Activated naive CD4-positive, alpha-beta T cell treated with anti-CD3 and anti-CD28 coated beads for 36 hours (primary cell): ENCODE data around the gene RNF112. TPM values are rescaled to one million over a fixed set of nuclear protein-coding genes. Genes with fewer than 3 reads are reported as not detected.

ENCODE experiments used
- CTCF ChIA-PET: fragments of 350-600 bp; sonication (Branson Sonifier 250); formaldehyde crosslinking; loops from one replicate; lab custom pipeline; 2021; ENCODE audit warnings: antibody characterized with exemption; lab: Charles Lee
- DNase-seq: peaks from one replicate; pipeline ENCODE4 v3.0.0-alpha.2; 2020
- H3K27ac Mint-ChIP-seq: one replicate; pipeline ENCODE4 v1.8.0; 2021; ENCODE audit warnings: mild to moderate bottlenecking, mixed read lengths
- H3K27me3 Mint-ChIP-seq: one replicate; pipeline ENCODE4 v1.8.0; 2021; ENCODE audit warnings: low read depth, mixed read lengths
- H3K36me3 Mint-ChIP-seq: one replicate; pipeline ENCODE4 v1.8.0; 2021; ENCODE audit warnings: low read depth, mixed read lengths
- H3K4me1 Mint-ChIP-seq: one replicate; pipeline ENCODE4 v1.8.0; 2021; ENCODE audit warnings: low read depth, mixed read lengths
- H3K4me3 Mint-ChIP-seq: one replicate; pipeline ENCODE4 v1.8.0; 2021; ENCODE audit warnings: mild to moderate bottlenecking, moderate library complexity, mixed read lengths
- H3K9me3 Mint-ChIP-seq: one replicate; pipeline ENCODE4 v1.8.0; 2021; ENCODE audit warnings: mixed read lengths
- intact Hi-C: fragments of 100-400 bp; cut with micrococcal nuclease; formaldehyde crosslinking; loops from one replicate; pipeline ENCODE4 v1.15.1; 2023
- total RNA-seq, 2 experiments: library from RNA; stranded (reverse); gene quantifications; one replicate each; pipeline ENCODE4 v1.2.3, GENCODE V29; 2021

RNF112 gene
- total RNA-seq, 2 experiments from 2014 or later = 0.31 to 0.32 TPM

GRCh38 chr17:19385521-19385983 lies 25.5 kb upstream of the RNF112 start:
- no peak overlapping the region for H3K4me3 Mint-ChIP-seq
- intact Hi-C loops = no loop called here
- DNase-seq = no peak
- H3K27ac Mint-ChIP-seq = no peak overlapping the region
- H3K27me3 Mint-ChIP-seq = no peaks in the 10 kb centered on the region
- peaks cover 8% of the 10 kb centered on the region for H3K36me3 Mint-ChIP-seq
- no peaks in the 10 kb centered on the region for H3K9me3 Mint-ChIP-seq
- CTCF ChIA-PET = interaction anchor here (0.6 to 0.8 kb wide), 3 partner anchors 12 to 261 kb away, joined by 3 read pairs; no protein-coding TSS in a partner anchor
- no peaks in the 10 kb centered on the region for H3K4me1 Mint-ChIP-seq

DNA sequence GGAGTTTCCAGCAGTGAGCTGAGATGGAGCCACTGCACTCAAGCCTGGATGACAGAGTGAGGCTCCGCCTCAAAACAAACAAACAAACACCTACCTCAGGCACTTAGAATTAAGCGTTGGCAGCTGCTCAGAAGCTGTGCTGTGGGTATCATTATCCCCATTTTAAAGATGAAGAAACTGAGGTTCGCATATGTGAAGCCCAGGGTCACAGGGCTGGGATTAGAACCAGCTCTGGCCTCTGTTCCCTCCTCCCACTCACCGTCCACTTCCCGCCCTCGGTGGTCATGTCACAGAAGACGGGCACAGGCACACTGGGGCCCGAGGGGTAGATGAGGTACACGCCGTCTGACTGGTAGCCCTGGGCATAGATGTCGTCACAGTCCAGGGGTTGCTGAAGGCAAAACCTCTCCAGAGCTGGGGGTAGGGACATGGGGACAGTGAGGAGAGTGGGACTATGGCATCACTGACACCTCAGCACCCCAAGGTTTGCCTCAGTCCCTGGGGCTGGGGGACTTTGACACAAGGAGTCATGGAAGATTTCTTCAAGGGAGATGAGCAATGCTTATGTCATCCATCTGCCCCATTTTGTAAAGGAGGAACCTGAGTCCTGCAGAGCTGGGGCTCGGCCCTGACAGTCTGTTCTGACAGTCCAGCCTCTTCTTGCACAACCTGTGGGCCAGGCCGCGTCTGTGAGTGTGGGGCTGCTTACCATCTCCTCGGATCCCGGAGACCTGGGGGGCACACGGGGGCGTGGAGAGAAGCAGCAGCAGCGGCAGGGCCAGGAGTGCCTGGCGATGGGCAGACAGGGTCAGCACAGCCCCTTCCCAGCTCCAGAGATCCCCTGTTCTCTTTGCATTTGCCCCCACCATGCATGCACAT lies 24.7 kb upstream of the RNF112 start:
- CTCF ChIA-PET = interaction anchor here (0.8 kb wide), 1 partner anchor 21 kb away, joined by 3 read pairs; no protein-coding TSS in a partner anchor
- peaks cover 2% of the 10 kb centered on the region for H3K36me3 Mint-ChIP-seq
- H3K27me3 Mint-ChIP-seq = no peaks in the 10 kb centered on the region

DNA sequence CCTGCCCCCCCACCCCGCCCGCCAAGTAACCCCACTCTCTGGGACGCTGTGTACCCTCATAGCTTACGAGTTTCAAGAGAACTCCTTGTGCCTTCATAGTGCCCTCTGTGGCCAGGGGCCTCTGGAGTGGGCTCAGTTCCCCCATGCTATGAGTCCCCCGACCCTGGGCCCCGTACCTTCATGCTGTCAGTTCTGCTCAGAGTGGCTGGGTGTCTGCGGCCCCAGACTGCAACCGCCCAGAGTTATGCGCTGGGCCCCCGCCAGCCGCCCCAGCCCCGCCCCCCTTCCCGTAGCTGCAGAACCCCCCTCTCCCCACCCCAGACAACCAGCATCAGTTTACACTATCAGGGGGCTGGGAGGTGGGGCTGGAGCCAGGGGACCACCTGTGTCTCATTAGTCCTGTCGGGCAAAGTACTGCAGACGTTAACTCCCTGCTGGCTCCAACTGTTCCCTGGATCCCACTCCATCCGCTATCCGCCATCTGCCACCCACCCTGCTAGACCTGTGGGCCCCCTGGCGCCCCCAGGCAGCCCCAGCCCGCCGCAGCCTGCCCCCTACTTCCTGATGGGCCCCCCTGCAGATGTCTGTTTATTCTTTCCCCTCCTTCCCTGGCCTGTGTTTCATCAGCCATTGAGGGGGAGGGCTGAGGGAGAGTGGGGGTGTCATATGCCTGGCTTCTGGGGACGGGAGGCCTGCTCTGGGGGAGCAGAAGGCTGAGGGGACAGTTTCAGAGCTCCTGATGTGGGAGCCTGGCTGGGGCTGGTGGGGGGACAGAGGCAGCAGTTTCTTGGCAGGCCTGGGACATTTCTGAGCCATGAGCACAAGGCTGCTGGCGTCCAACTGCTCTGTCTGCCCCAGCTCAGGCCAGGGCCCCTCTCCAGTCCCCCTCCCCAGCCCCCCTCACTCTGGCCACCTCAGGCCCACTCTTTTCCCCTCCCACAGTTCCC lies 23.8 kb upstream of the RNF112 start, which contains the start of gene MFAP4:
MFAP4 (minus strand) TSS at position 217 of the 947 bp plus-strand sequence; CDS start at position 182, 35 bp downstream.
- H3K27ac Mint-ChIP-seq = no peak within 1 kb of the TSS
- peaks cover 1% of the 10 kb centered on the region for H3K36me3 Mint-ChIP-seq
- no peak for DNase-seq
- CTCF ChIA-PET = no interaction called here
- H3K4me1 Mint-ChIP-seq = no peaks in the 10 kb centered on the region
- H3K4me3 Mint-ChIP-seq = no peak within 1 kb of the TSS
- H3K9me3 Mint-ChIP-seq = no peaks in the 10 kb centered on the region
- intact Hi-C loops = no loop called here
- no peaks in the 10 kb centered on the region for H3K27me3 Mint-ChIP-seq

More for the DNA sequence above, 24.7 kb upstream of the RNF112 start:
- H3K27ac Mint-ChIP-seq = no peak overlapping the region
- no peaks in the 10 kb centered on the region for H3K9me3 Mint-ChIP-seq
- no peak for DNase-seq
- intact Hi-C loops = no loop called here
- no peaks in the 10 kb centered on the region for H3K4me1 Mint-ChIP-seq
- no peak overlapping the region for H3K4me3 Mint-ChIP-seq

DNA sequence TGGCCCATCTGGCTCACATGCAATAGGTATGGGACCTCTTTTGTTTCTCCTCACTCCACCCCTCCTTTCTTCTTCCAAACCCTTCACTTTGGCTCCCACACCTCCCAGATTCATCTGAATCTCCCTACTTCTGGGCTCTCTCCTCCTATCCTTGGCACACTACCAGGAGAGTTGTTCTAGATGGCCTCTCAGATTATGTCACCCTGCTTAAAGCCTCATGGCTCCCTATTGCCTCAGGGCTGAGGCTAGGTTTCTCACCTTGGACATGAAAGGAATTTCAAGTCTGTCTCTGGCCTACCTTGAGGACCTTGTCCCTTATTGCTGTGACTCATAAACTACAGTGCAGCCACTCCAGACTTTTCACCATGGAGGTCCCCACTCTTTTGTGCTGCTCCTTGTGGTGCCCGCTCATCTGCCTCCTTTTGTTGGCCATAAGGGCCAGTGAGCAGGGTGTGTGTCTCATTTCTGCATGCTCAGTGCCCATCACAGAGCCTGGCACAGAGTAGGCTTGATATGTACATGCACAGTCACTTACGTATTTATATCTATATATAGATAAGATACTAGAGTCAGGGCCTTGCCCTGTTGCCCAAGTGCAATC lies 23.0 kb upstream of the RNF112 start:
- CTCF ChIA-PET = interaction anchor here (1.0 kb wide), 1 partner anchor 10 kb away, joined by 3 read pairs; the partner anchor contains the start of gene MAPK7

GRCh38 chr17:19388791-19389785 lies 21.9 kb upstream of the RNF112 start:
- no peak overlapping the region for H3K4me3 Mint-ChIP-seq
- no peak for DNase-seq
- no peaks in the 10 kb centered on the region for H3K27me3 Mint-ChIP-seq
- no peaks in the 10 kb centered on the region for H3K36me3 Mint-ChIP-seq
- no peak overlapping the region for H3K27ac Mint-ChIP-seq
- H3K9me3 Mint-ChIP-seq = no peaks in the 10 kb centered on the region
- intact Hi-C loops = no loop called here
- no peaks in the 10 kb centered on the region for H3K4me1 Mint-ChIP-seq
- CTCF ChIA-PET = interaction anchor here (1.0 to 1.4 kb wide), 3 partner anchors 11 to 59 kb away, joined by 3 to 5 read pairs (median 3); partner anchors contain the start of genes B9D1 and MAPK7

More for the DNA sequence above, 23.0 kb upstream of the RNF112 start:
- no peaks in the 10 kb centered on the region for H3K9me3 Mint-ChIP-seq
- no peak overlapping the region for H3K27ac Mint-ChIP-seq
- no peak overlapping the region for H3K4me3 Mint-ChIP-seq
- no peak for DNase-seq
- intact Hi-C loops = no loop called here
- H3K27me3 Mint-ChIP-seq = no peaks in the 10 kb centered on the region
- H3K36me3 Mint-ChIP-seq = peaks cover 1% of the 10 kb centered on the region
- H3K4me1 Mint-ChIP-seq = no peaks in the 10 kb centered on the region

DNA sequence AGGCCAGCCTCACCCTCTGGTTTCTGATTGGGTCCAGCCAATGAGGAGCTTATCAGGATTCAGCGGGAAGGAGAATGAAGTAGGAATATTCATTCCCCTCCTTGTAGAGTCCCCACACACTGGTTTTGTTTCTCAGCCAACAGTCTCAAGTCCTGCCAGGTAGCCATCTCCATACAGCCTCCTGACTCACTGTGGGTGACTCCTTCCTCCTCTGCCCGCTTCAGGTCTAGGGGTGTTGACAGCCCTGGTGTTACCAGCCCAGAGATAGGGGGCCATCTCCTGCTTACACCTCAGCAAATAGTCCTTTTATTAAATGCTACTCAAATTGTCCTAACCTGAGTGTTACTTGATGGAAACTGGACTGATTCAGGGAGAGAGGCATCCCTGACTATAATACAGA lies 20.1 kb upstream of the RNF112 start:
- intact Hi-C loops = no loop called here
- no peaks in the 10 kb centered on the region for H3K9me3 Mint-ChIP-seq
- CTCF ChIA-PET = no interaction called here
- no peak overlapping the region for H3K4me3 Mint-ChIP-seq
- H3K4me1 Mint-ChIP-seq = no peaks in the 10 kb centered on the region
- H3K27me3 Mint-ChIP-seq = no peaks in the 10 kb centered on the region
- H3K36me3 Mint-ChIP-seq = no peaks in the 10 kb centered on the region
- no peak for DNase-seq
- H3K27ac Mint-ChIP-seq = no peak overlapping the region

GRCh38 chr17:19391432-19391831 lies 19.6 kb upstream of the RNF112 start:
- H3K27me3 Mint-ChIP-seq = no peaks in the 10 kb centered on the region
- intact Hi-C loops = no loop called here
- H3K4me3 Mint-ChIP-seq = no peak overlapping the region
- CTCF ChIA-PET = no interaction called here
- H3K9me3 Mint-ChIP-seq = no peaks in the 10 kb centered on the region
- no peak overlapping the region for H3K27ac Mint-ChIP-seq
- H3K36me3 Mint-ChIP-seq = no peaks in the 10 kb centered on the region
- no peaks in the 10 kb centered on the region for H3K4me1 Mint-ChIP-seq
- no peak for DNase-seq

DNA sequence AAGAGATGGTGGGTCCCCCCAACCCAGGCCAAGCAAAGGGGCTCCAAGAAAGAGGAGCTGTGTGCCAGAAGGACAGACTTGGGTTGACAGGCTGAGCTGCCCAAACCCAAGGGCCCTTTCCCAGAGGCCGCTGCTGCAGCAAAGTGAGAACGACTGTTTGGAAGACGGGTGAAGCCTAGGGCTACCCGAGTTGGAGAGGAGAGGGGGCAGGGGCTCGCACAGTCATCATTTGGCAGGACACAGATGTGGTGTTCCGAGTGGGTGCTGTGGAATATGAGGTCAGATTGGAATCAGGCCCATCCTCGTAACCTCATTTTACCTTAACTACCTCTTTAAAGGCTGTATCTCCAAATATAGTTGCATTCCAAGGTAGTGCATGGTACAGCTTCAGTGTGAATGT lies 18.7 kb upstream of the RNF112 start:
- Mint-ChIP-seq H3K27ac (no peak overlapping the region), H3K9me3 (no peaks in the 10 kb centered on the region), H3K27me3 (no peaks in the 10 kb centered on the region), H3K4me3 (no peak overlapping the region), H3K36me3 (no peaks in the 10 kb centered on the region), H3K4me1 (no peaks in the 10 kb centered on the region)
- CTCF ChIA-PET = no interaction called here
- no peak for DNase-seq
- intact Hi-C loops = no loop called here

DNA sequence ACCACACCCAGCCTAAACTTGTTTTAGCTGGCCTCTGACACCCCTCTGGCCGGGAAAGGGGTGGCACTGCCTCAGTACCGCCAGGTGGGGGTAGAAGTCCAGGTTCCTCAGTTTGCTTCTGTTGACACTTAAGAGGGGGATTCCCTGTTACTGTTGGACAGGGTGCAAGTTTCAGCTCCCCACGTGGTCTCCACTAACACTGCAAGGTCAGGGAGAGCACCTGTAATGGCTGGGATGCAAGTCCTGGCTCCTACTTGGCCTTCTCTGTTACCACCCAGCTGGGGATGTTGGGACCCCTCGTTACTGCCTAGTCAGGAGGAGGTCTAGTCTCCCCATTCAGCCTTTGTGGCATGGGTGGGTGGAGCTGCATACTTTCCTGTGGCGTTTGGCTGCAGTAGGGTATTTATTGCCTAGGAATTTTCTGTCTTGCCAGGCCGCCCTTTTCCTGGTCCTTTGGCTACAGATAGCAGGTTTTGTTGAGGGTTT lies 13.4 kb upstream of the RNF112 start:
- no peak overlapping the region for H3K27ac Mint-ChIP-seq
- H3K4me3 Mint-ChIP-seq = no peak overlapping the region
- H3K9me3 Mint-ChIP-seq = no peaks in the 10 kb centered on the region
- no peaks in the 10 kb centered on the region for H3K36me3 Mint-ChIP-seq
- DNase-seq = no peak
- no peaks in the 10 kb centered on the region for H3K27me3 Mint-ChIP-seq
- intact Hi-C loops = no loop called here
- CTCF ChIA-PET = interaction anchor here (0.5 to 1.2 kb wide), 3 partner anchors 12 to 80 kb away, joined by 3 read pairs; partner anchors contain the start of gene B9D1
- H3K4me1 Mint-ChIP-seq = no peaks in the 10 kb centered on the region

DNA sequence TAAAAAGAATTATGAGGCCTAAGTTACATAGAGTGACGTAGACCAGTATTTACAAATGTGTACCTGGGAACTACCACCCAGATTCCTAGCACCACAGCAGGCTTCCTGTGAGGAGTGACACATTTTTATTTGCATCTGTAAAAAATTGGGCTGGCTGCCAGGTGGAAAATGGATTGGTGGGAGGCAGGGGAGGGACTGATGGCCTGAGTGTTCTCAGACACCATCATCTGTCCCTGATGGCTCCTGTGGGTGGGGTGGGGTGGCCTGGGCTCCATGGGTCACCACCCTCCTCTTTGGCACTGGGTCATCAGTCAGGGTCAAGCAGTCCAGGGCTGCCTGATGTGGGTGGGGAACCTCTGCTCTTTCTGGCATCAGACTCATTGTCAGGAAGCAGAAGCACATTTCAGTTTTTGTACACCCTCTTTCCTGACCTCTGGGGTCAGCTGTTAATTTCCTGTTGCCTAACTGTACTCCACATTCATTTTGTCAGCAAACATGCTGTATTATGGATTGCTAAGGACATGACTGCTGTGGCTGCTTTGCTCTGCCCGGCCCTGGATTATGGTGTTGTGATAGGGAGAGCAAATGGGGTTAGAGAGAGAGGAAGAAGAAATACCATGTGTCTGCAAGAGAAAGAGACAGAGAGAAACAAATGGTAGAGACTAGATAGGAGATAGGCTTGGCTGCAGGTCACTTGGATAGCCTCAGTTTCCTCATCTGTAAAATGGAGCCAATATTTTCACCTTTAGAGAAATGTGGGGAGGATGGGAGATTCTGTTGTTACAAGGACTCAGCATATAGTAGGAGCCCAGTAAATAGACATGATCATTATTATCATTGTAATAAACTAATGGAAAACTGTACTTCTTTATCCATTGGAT lies 12.5 kb upstream of the RNF112 start:
- CTCF ChIA-PET = interaction anchor here (1.2 kb wide), 1 partner anchor 36 kb away, joined by 3 read pairs; the partner anchor contains the start of gene B9D1
- H3K36me3 Mint-ChIP-seq = no peaks in the 10 kb centered on the region
- no peaks in the 10 kb centered on the region for H3K9me3 Mint-ChIP-seq
- no peak overlapping the region for H3K27ac Mint-ChIP-seq
- H3K4me1 Mint-ChIP-seq = no peaks in the 10 kb centered on the region
- no peak for DNase-seq
- H3K27me3 Mint-ChIP-seq = no peaks in the 10 kb centered on the region
- intact Hi-C loops = no loop called here
- H3K4me3 Mint-ChIP-seq = no peak overlapping the region
